Measurements from ENCODE around the gene AFDN.
A peak's percentile ranks its signal among the peaks of the same experiment; 100 is the strongest.
"Not testable (repeated sequence)": the region's sequence is repeated elsewhere in the genome, so short reads cannot be mapped to it uniquely, and the experiment has no call there.

Gene AFDN

GRCh38 chr6:167956983-167957492 is 130.3 kb downstream of the AFDN start:
- in situ Hi-C loops (cut with HindIII; ENCODE audit: low pct_ligation_motif_present, low pct_unique_long_range_greater_than_20kb, low sequenced_read_pairs), result no loop called here

DNA sequence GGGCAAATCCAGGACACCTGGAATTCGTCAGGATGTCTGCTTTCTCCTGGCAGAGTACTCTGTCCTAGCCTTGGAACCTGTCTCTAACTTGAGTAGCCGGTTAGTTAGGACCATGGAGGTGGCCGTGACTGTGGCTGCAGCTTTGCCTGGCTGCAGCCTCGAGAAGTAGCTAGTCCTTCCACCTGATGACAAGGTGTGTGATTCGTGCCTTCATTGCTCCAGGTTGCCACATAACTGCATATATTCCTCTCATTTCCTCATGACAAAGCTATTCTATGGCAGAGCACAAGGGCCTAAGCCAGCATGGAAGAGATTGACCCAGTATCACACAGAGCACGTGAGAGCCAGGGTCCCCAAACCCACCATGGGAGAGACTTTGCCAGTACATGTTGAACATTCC is 130.9 kb downstream of the AFDN start:
- in situ Hi-C loops (cut with HindIII; ENCODE audit: low pct_ligation_motif_present, low pct_unique_long_range_greater_than_20kb, low sequenced_read_pairs), result no loop called here
- no peak for DNase-seq

More at GRCh38 chr6:167956983-167957492, 130.3 kb downstream of the AFDN start:
- DNase-seq, result no peak

- in situ Hi-C loops (cut with HindIII; ENCODE audit: low pct_ligation_motif_present, low pct_unique_long_range_greater_than_20kb, low sequenced_read_pairs), result no loop called here
- no peak for DNase-seq
These were observed 133.9 kb downstream of the AFDN start for GRCh38 chr6:167960579-167960978.

DNA sequence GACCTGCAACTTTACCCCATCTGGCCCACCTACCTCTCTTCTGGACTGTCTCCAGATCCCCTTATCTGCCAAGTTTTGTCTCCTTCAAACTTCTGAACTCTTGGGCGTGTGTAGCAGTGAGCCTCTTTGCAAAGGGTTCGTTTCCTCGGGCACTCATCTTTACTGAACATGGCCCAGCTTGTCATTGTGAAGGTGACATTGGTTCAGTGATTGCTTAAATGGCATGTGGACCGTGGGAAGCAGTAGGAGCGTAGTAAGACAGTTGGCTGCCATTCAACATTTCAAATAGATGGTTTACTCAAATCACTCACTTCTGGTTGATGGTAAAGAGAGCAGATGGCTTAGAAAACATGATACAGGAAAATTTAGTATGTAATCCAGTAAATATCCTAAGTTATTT is 136.0 kb downstream of the AFDN start:
- no peak for DNase-seq
- in situ Hi-C loops (cut with HindIII; ENCODE audit: low pct_ligation_motif_present, low pct_unique_long_range_greater_than_20kb, low sequenced_read_pairs), result no loop called here

- no peak for DNase-seq
- in situ Hi-C loops (cut with HindIII; ENCODE audit: low pct_ligation_motif_present, low pct_unique_long_range_greater_than_20kb, low sequenced_read_pairs), result no loop called here
These were observed 136.9 kb downstream of the AFDN start for GRCh38 chr6:167963589-167964057.

DNA sequence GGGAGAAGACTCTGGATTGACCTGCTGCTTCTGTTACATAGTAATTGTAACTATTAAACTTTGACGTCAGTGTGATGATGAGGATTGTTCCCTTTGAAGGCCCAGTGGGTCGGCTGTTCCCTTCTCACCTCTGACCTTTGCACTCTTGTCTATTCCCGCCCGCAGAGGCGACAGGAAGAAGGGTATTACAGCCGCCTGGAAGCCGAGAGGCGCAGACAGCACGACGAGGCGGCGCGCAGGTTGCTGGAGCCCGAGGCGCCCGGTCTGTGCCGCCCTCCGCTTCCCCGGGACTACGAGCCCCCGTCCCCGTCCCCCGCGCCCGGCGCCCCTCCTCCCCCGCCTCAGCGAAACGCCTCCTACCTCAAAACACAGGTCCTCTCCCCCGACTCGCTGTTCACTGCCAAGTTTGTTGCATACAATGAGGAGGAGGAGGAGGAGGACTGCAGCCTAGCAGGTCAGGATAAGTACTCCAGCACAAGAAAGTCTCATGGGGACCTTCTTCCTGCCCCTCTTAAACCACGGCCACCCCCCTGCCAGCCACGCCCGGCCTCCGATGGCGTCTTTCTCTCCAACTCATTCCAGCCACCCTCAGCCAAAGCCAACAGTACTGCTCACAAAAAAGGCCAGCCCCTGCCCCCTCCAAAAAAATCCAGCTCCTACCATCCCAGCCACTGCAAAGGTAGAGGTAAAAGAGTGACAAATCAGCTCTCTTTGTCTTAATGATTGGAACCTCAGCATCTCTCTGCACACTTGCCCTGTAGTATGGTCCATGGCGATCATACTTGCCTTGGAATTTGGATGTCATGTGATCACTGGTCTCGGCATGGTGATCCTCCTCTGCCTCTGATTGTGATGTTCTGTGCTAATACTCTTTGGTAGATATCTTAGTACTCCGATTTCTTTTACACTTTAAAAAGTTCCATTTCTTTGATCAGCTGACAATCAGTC is 139.2 kb downstream of the AFDN start:
- DNase-seq, result no peak
- in situ Hi-C loops (cut with HindIII; ENCODE audit: low pct_ligation_motif_present, low pct_unique_long_range_greater_than_20kb, low sequenced_read_pairs), result no loop called here

DNA sequence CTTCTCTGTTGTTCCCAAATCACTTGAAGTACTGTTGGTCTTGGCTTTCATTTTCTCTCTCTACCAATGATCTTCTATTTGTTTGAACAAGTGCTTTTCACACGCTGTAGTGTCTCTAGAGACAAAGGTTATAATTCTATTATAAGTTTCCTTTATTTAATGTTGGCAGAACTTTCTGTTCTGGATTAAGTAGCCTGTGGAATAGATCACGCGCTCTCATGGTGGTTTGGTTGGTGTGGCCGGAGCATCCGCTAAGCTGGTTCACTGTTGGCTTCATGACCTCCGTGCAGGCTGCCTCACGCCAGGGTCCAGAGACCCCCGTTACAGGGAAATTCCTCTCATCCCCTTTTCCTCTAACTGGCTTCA is 139.8 kb downstream of the AFDN start:
- in situ Hi-C loops (cut with HindIII; ENCODE audit: low pct_ligation_motif_present, low pct_unique_long_range_greater_than_20kb, low sequenced_read_pairs), result no loop called here
- no peak for DNase-seq

- in situ Hi-C loops (cut with HindIII; ENCODE audit: low pct_ligation_motif_present, low pct_unique_long_range_greater_than_20kb, low sequenced_read_pairs), result no loop called here
- peak; percentile 38 for DNase-seq
These were observed 141.4 kb downstream of the AFDN start for GRCh38 chr6:167968091-167968490.

DNA sequence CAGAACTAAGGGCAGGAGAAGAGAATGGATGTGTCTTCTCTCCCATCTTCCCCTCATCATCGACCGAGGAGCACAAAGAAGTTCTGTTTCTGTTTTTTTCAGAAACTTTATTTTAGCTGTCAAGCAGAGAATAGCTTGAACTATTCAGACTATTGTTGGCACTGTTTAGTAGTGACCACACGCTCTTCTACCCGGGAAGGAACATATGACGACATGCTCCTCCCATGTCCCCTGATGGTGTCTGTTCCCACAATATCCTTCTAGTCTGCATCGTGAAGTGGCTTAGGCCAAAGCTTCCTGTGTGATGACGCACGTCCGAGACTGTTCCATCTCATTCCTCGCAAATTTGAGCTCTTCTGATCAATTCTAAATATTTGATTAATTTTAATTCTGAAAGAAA is 143.5 kb downstream of the AFDN start:
- in situ Hi-C loops (cut with HindIII; ENCODE audit: low pct_ligation_motif_present, low pct_unique_long_range_greater_than_20kb, low sequenced_read_pairs), result no loop called here
- DNase-seq, result no peak

GRCh38 chr6:167972193-167972592 is 145.5 kb downstream of the AFDN start:
- in situ Hi-C loops (cut with HindIII; ENCODE audit: low pct_ligation_motif_present, low pct_unique_long_range_greater_than_20kb, low sequenced_read_pairs), result no loop called here
- no peak for DNase-seq

GRCh38 chr6:167973148-167973885 is 146.6 kb downstream of the AFDN start:
- in situ Hi-C loops (cut with HindIII; ENCODE audit: low pct_ligation_motif_present, low pct_unique_long_range_greater_than_20kb, low sequenced_read_pairs), result no loop called here
- DNase-seq, result no peak

DNA sequence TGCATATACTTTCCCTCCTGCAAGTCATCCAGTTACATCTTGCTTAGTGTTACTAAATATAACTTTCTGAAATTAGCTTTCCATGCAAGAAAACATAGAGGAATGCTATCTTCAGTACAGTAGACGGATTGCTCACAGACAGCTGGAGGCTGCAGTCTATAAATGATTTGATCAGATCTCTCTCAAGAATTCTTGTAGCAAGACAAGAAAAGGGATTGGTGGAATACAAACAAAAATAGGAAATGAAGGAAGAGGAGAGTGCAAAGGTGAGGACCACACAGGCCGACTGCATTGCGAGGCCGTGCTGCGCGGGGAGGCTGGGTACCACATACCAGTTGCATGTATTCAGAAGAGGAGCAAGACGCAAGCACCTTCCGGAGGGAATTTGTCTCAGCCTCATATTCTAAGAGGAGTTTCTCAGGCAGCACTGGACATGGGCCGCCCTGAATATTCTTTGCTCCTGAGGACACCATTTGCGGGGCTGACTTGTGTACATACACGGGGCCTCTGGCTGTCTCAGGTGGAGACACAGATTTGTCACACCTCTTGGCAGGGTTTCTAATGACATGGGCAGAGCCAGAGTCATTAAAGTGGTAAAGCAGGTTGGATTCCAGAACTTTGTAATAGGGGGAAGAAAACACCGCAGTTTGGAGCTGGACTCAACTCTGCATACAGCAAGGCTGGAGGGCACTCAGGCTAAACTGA is 148.1 kb downstream of the AFDN start:
- in situ Hi-C loops (cut with HindIII; ENCODE audit: low pct_ligation_motif_present, low pct_unique_long_range_greater_than_20kb, low sequenced_read_pairs), result no loop called here

GRCh38 chr6:167975458-167975857 is 148.7 kb downstream of the AFDN start:
- DNase-seq, result no peak

More for the DNA sequence above, 148.1 kb downstream of the AFDN start:
- no peak for DNase-seq

DNA sequence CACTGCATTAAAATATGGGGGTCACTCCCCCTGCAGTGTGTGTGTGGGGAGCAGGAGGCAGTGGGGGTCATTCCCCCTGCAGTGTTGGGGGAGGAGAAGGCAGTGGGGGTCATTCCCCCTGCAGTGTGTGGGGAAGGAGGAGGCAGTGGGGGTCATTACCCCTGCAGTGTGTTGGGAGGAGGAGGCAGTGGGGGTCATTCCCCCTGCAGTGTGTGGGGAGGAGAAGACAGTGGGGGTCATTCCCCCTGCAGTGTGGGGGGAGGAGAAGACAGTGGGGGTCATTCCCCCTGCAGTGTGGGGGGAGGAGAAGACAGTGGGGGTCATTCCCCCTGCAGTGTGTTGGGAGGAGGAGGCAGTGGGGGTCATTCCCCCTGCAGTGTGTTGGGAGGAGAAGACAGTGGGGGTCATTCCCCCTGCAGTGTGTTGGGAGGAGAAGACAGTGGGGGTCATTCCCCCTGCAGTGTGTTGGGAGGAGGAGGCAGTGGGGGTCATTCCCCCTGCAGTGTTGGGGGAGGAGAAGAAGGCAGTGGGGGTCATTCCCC is 149.5 kb downstream of the AFDN start:
- in situ Hi-C loops (cut with HindIII; ENCODE audit: low pct_ligation_motif_present, low pct_unique_long_range_greater_than_20kb, low sequenced_read_pairs), result not testable (repeated sequence)

More at GRCh38 chr6:167975458-167975857, 148.7 kb downstream of the AFDN start:
- in situ Hi-C loops (cut with HindIII; ENCODE audit: low pct_ligation_motif_present, low pct_unique_long_range_greater_than_20kb, low sequenced_read_pairs), result no loop called here

GRCh38 chr6:167976708-167977107 is 150.0 kb downstream of the AFDN start:
- in situ Hi-C loops (cut with HindIII; ENCODE audit: low pct_ligation_motif_present, low pct_unique_long_range_greater_than_20kb, low sequenced_read_pairs), result no loop called here
- no peak for DNase-seq

More for the DNA sequence above, 149.5 kb downstream of the AFDN start:
- DNase-seq, result not testable (repeated sequence)

DNA sequence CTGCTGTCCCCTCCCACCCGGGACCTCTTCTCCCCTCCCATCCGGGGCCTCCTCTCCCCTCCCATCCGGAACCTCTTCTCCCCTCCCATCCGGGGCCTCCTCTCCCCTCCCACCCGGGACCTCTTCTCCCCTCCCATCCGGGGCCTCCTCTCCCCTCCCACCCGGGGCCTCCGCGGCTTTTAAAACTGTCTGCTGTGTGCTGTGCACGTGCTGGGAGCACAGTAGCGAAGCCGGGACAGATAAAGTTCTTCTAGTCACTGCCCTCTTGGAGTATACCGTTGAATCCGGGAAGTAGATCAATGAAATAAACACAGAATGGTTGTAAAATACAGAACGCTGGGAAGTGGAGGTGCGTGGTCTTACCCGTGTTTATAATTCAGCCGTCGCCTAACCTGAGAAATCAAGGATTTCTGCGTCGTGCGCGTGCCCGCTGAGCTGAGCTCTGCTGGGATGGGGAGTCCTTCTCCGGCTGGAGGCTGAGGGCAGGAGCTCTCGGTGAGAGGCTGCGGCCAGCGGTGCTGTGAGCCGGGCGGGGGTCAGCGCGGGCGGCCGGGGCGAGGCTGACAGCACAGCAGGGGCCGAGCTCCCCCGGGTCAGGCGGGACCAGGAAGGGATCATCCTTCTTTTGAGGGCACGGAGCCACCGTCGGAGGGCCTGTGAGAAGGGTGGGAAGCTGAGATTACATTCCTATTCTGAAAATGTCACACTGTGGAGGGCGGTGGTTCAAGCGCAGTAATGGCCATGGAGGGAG is 151.2 kb downstream of the AFDN start:
- DNase-seq, result no peak
- in situ Hi-C loops (cut with HindIII; ENCODE audit: low pct_ligation_motif_present, low pct_unique_long_range_greater_than_20kb, low sequenced_read_pairs), result no loop called here

- DNase-seq, result no peak
- in situ Hi-C loops (cut with HindIII; ENCODE audit: low pct_ligation_motif_present, low pct_unique_long_range_greater_than_20kb, low sequenced_read_pairs), result no loop called here
These were observed 151.9 kb downstream of the AFDN start for GRCh38 chr6:167978607-167979006.

All from ACHN (cell line).